EH (cell line): ENCODE data around the gene CD38.
"Not testable (repeated sequence)": the region's sequence is repeated elsewhere in the genome, so short reads cannot be mapped to it uniquely, and the experiment has no call there.

Experiments
- DNase-seq: peaks from one replicate; pipeline ENCODE4 v3.0.0-alpha.2; 2015; ENCODE audit warnings: low read depth

Gene CD38

DNA sequence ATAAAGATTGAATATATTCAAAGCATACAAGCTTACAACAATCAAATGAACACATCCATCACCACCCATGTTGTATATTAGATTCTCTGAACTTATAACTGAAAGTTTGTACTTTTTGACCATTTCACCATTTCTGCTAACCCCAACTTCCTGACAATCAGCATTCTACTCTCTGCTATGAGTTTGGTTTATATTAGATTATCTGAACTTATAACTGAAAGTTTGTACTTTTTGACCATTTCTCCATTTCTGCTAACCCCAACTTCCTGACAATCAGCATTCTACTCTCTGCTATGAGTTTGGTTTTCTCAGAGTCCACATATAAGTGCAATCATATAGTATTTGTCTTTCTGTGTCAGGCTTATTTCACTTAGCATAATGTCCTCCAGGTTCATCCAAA is 15.7 kb upstream of the CD38 start:
- not testable (repeated sequence) for DNase-seq

DNA sequence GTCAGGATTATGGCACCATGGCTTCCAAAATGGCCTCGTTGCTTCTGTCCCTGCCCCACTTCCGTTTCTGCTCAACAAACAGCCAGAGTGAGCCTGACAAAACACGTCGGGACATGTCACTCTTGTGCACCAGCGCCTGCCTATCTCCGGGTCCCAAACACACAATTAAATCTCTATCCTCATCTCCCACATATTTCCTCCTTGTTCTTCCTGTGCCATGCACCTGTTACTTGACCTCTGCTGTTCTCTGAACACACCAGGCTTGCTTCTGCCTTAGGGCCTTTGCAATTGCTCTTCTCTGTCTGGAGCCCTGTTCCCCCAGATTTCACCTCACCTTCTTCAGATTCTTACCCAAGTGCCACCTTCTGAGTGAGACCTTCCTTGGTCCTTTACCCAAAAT is 12.7 kb upstream of the CD38 start:
- DNase-seq = no peak

DNA sequence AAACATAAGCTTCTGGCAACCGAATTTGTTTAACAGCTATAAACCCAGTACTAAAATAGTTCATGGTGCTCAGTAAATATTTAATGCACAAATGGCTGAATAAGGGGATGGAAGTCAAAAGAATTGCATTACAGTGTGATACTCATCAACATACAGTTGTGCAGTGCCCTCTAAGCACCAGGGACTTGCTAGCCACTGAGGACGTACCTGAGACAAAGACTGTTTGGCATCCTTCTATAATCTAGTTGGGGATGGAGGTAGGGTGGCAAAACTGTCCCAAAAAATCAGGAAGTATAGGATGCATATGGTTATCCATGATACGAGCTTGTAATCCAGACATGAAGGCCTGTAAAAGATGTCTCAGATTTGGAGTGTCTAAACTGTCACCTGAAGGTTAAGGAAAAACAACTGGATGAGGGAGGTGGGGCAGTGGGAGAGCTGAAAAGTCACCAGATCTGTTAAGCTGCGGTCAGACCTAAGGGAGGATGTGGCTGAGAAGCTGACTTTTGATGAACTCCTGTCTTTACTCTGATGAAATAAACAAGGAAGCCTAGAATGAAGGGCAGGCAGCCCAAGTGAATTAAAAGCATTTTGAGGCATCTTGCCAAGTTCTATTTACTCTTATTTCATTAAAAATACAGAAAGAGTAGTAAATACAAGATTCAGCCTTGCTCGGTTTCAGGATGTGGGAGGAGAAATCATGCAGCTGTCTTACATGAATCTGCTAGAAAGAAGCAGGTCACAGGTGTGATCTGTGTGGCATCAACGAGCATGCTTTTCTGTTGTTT is 12.0 kb upstream of the CD38 start:
- no peak for DNase-seq

DNA sequence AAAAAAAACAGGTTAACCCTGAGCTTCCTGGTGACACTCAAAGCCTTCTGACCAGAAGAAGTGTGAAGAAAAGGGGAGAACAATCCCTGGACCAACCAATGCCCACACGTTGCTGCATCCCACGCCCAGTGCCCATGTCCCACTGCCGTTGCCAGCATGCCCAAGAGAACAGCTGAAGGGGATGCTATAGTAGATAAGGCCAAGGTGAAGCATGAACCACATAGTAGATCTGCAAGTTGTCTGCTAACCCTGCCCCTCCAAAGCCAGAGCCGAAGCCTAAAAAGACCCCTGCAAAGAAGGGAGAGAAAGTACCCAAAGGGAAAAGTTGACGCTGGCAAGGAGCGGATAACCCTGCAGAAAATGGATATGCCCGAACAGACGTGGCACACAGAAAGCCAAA is 11.3 kb upstream of the CD38 start:
- DNase-seq = no peak

DNA sequence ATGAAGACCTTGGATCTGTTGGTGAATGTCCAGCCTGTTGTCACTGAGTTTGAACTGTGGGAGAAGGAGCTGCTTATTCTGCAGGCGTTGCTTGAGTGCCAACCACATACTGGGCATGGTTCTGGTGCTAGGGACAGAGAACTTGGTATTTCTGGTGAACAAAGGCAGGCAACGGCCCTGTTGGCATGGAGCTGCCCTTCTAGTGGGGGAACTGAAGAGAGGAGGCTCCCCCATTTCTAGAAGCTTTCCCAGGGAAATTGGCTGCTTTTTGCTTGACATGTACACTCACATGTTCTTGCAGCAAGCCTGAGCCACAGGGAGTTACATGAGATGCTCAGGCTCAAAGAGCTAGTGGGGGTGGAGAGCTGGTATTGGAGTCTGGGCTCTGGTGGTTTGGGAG is 8.9 kb upstream of the CD38 start:
- no peak for DNase-seq

DNA sequence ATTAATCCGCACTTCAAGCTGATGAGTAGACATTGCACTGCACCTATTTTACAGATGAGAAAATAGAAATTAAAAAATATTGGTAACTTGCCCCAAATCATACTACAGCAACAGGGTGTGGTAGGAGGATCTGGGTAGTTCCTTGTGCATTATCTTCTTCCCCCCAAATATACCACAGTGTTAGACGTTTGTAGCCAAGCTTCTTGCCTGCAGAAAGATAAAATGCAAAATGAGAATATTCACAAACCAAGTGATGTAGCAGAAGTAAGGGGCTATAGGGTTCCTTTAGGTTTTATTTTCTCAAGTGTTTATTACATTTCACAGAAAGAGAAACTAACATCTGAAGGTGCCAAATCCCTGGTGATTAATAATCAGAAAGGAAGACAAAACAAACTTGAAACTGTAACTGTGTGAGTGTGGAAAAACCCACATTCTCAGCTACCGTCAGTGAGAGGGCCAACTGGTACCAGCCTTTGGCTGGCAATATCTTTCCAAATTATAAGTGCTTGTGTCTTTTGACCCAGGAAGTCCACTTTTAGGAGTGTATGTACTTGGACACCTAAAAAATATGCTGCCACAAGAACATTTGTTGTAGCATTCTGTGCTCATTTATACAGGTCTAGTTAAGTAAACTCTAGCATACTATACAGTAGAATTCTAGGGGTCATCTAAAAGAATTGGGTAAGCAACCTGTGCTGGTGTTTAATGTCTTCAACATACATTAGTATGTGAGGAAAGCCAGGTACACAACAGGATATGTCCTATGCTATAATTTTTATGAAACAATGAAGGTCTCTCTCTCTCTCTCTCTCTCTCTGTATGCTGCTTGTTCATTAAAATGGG is 6.7 kb upstream of the CD38 start:
- no peak for DNase-seq

DNA sequence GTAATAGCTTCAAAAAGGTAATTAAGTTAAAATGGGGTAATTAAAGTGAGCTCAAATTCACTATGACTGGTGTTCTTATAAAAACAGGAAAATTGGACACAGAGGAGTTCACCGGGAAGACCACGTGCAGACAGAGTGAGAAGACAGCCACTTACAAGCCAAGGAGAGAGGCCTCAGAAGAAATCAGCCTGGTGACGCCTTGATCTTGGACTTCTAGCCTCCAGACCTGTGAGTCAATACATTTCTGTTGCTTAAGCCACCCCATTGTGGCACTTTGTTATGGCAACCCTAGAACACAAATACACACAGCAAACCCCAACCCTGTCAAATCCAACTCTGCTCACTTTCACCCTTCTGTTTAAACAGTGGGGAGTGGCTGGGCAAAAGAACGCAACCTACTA is 4.1 kb upstream of the CD38 start:
- DNase-seq = peak; percentile 9

DNA sequence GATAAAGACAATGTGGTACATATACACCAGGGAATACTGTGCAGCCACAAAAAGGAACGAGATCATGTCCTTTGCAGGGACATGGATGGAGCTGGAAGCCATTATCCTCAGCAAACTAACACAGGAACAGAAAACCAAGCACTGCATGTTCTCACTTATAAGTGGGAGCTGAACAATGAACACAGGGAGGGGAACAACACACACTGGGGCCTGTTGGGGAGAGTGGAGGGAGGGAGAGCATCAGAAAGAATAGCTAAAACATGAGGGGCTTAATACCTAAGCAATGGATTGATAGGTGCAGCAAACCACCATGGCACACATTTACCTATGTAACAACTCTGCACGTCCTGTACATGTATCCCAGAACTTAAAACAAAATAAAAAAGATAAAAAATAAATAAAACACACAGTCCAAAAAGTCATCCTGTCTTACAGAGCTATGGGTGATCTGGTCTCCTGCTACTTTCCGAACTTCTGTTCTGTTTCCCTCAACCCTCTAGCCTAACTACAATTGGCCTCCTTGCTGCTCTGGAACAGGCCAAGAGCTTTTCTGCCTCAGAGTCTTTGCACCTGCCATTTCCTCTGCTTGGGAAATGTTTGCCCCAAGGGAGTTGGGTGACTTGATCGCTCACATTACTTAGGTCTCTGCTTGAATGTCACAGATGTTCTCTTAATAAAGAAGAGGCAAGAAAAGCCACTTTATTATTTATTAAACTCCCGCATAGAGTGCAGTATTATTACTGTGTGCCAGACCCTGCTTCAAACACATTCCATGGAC is 1.1 kb upstream of the CD38 start:
- no peak for DNase-seq

DNA sequence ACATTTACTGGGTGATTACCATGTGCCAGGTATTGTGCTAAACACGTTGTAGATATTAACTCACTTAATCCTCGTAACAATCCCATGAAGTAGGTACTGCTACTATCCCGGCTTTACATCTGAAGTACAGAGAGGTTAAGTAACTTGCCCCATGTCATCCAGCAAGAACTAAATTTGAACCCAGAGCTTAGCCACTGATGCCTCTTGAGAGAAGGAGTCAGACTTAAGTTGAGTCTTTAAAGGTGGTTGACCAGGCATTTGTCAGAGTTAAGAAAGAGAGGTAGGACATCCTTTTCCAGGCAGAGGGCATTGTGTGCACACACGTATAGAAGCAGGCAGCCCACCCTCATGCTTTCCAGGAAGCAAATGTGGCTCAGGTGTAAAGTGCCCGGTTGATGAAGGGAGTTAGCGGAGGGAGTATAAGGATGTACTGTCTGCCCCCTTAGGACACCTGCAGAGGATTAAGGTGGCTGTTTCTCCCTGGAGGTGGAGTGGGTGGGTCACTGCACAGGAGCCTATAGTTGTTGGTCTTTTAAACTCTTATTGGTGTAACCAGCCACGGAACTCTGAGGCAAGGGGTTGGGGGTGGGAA is 335 bp upstream of the CD38 start:
- DNase-seq = no peak

DNA sequence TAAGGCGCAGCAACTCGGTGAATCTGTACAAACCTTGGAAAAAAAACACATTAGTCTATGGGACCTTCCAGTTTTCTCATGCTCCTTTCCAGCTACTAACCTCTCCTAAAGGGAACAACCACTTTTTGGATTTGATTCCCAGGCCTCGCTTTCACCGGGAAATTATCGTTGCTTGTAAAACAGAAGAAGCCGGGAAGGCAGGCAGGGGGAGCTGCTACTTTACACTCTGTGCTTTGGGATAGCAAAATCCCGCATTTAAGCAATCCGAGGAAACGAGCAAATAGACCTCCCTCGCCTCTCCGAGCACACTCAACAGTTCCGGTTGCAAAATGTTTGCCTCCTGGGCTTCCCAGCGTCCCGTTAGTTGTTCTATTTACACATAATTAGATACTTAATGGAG is 1.2 kb downstream of the CD38 start:
- DNase-seq = peak; percentile 52

DNA sequence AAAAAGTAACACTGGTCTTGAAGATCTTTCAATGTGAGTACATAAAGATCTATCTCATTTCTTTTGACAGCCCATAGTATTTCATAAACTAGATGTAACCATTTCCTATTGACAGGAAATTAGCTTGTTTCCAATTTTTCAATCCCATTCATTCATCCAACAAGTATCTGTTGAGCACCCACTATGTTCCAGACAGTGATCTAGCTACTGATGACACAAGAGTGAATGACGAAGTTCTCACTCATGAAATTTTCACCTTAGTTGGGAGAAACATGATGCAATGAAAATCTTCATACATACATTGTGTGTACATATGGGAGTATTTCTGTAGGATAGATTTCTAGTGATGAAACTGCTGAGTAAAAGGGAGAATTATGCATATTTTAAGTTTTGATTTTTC is 1.7 kb downstream of the CD38 start:
- DNase-seq = no peak

DNA sequence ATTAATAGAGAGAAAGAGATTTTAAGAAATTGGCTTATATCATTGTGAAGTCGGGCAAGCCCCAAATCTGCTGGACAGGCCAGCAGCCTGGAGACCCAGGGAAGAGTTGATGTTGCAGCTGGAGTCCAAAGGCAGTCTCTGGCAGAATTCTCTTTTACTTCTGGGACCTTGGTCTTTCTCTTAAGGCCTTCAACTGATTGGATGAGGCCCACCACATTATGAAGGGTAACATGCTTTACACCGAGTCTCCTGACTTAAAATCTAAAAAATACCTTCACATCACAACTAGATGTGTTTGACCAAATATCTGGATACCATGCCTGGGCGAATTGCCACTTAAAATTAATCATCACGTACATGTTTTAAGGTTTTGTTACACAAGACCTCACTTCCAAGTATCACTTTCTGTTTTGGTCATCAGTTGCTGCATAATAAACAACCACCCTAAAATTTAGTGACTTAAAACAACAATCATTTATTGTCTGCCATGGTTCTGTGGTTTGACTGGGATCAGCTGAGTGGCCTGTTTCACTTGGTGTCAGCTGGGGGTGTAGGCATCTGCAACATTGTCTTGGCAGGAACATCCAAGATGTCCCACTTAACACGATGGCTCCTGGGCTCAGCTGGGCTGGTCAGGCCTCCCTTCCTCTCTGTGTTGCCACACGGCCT is 3.4 kb downstream of the CD38 start:
- peak; percentile 4 for DNase-seq

DNA sequence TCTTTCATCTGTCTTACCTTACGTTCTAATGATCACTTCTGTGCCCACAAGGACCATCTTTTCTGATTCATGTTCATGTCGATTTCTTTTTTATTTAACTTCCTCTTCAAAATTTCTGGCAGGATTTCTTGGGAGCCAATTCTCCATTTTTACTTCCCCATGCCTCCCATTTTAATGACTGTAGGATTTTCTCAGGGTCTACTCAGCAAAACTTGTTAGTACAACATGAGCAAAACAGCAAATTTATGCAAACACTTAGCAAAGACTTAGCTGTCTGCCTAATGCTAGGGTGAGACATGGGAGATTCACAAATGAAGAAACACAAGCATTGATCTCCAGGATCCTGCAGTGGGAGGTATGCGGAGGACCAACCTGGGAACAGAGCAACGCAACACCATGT is 5.5 kb downstream of the CD38 start:
- DNase-seq = no peak

DNA sequence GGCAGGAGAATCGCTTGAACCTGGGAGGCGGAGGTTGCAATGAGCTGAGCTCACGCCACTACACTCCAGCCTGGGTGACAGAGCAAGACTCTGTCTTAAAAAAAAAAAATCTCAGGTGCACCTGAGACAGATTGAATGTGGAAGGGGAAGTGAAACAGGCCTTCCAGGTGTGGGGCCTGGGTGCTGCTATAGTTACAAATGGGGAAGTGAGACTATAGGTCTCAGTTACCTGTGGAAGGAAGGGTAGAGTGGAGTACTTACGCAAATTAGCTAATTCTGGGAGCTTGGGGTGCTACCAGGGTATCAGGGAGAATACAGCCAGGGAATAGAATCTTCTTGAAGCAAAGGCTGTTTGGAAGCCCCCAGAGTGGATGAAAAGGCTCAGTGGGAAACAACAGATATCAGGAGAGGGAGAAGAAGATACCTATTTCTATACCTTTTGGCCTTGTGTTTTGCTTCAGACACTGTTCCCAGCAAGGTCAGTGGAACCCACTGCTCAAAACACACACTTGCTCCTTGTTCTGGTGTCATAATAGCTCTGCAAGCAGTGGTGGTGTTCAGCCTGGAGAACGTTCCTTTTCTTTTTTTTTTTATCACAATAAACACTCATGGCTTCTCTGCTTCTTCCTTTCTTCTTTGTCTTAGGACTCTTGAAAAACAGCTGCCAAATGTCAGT is 7.0 kb downstream of the CD38 start:
- DNase-seq = no peak

DNA sequence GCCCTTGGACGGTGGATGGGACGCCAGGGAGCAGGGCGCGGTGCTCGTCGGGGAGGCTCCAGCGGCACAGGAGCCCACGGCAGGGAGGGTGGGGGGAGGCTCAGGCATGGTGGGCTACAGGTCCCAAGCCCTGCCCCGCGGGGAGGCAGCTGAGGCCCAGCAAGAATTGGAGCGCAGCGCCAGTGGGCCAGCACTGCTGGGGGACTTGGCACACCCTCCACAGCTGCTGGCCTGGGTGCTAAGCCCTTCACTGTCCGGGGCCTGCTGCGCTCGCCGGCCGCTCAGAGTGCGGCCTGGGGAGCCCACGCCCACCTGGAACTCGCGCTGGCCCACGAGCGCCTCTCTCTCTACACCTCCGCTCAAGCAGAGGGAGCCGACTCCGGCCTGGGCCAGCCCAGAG is 8.6 kb downstream of the CD38 start:
- no peak for DNase-seq

DNA sequence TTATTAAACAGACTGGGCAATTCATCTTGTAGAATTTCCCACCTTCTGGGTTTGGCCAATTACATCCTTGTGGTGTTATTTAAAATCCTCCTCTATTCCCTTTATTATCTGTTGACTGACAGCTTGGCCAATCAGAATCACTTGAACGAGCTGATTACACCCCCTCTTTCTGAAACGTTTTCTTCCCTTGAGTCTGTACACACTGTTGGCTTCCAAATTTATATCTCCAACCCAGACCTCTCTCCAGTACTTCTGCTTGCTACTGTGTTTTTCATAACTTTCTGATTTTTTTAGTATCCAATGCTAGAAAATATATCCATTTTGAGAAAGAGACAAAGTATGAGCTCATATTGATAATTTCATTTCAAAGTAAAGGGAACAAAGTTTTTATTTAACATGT is 14.8 kb downstream of the CD38 start:
- no peak for DNase-seq

DNA sequence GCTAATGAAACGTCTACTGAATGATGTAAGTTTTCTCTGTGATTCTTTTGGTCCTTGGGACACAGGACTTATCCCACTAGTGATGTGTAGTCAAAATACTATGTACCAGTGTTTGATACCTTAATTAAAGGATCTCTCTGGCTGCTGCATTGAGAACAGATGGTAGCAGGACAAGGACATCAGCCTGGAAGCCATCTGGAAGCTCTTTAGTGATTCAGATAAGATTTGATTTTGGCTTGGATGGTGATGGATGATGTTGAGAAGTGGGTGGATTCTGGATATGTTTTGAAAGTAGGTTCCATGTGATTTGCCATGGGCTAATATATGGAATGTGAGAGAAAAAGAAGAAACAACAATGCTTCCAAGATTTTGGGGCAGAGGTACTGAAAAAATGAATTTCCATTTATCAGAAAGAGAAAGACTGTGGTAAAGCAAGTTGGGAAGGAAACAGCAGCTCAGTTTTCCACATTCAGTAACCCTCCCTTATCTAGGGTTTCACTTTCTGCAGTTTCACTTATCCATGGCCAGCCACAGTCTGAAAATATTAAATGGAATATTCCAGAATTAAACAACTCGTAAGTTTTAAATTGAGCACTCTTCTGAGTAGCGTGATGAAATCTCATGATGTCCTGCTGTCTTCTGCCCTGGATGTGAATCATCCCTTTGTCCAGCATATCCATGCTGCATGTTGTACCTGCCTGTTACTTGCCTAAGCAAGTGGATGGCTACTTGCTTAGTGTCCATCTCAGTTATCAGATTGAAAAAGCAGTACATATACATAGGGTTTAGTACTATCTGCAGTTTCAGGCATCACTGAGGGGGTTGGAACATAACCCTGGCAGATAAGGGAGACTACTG is 15.6 kb downstream of the CD38 start:
- DNase-seq = no peak

DNA sequence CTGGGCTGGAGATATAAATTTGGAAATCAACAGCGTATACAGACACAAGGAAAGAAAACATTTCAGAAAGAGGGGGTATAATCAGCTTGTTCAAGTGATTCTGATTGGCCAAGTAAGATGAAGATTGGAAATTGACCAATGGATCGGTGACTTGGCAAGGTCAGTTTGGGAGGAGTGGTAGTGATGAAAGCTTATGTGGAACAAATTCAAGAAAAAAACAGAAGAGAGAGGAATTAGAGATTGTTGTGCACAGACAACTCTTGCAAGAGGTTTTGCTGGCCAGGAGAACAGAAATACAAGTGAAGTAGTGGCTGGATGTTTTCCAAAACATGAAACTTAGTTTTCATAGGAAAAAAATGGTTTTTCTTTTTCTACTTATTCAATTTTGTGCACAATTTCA is 16.3 kb downstream of the CD38 start:
- no peak for DNase-seq

DNA sequence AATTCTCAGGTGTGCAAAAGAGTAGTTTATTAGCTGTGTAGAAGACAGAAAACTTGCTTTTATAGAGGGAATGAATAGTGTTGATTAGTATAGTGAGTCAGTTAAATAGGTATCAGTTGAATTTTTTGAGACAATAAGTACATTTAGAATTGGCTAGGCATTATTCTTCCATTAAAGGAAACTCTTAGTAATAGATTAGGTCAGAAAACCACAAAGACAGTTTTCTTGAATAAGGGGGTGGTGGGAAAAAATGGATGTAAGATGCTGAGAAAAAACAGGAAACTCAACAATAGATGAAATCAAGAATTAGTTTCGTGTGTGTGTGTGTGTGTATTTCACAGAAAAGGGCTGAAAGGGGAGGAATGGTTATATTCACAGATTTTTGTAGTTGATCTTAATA is 16.8 kb downstream of the CD38 start:
- DNase-seq = no peak

DNA sequence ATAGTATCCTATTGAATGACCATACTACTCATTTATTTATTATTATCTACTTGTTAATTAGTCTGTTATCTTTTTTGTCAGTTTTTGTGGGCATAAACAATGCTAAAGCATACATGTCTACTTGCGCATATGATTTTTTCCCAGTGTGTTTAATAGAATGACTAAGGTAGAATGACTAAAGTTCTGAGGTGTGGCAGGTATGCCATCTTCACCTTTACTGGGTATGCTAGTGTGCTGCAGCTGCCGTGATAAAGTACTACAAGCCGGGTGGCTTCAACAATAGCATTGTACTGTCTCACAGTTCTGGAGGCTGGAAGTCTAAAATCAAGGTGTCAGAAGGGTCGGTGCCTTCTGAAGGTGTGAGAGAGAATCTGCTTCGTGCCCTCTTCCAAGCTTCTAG is 19.2 kb downstream of the CD38 start:
- no peak for DNase-seq
